Activated naive CD8-positive, alpha-beta T cell treated with anti-CD3 and anti-CD28 coated beads, Interleukin-2, amount 50 U/mL, for 16 hours (primary cell): ENCODE measurements around the gene MXRA7.

Experiments used
- DNase-seq: peaks from one replicate; pipeline ENCODE4 v3.0.0-alpha.2; 2020; ENCODE audit warnings: low read depth, low spot score

Gene MXRA7

GRCh38 chr17:76696763-76697701 is 13.7 kb downstream of the MXRA7 start:
- DNase-seq: no peak

GRCh38 chr17:76695059-76695831 is 15.5 kb downstream of the MXRA7 start:
- DNase-seq: no peak

GRCh38 chr17:76691379-76692191 is 19.2 kb downstream of the MXRA7 start:
- no peak for DNase-seq

DNA sequence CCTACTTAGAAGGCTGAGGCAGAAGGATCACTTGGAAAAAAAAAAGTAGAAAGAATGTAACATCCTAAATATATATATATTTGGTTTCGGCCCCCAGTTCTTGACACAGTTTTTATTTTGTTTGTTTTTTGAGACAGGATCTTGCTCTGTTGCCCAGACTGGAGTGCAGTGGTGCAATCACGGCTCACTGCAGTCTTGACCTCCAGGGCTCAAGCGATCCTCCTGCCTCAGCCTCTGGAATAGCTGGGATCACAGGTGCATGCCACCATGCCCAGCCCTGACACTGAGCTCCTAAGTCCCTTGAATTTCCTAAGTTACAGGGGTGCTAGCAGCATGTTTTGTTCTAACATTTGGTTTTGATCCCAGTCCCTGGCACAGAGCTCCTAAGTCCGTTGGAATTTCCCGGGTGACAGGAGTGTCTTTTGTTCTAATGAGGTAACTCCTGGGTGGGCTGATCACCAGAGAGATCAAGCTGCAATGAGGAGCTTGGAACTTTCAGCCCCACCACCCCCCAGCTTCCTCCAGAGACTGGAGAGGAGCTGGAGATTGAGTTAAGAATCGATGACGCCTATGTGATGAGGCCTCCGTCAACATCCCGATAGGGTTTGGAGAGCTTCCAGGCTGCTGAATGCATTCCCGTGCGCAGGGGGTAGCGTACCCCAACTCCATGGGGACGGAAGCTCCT is 20.0 kb downstream of the MXRA7 start:
- DNase-seq: no peak

DNA sequence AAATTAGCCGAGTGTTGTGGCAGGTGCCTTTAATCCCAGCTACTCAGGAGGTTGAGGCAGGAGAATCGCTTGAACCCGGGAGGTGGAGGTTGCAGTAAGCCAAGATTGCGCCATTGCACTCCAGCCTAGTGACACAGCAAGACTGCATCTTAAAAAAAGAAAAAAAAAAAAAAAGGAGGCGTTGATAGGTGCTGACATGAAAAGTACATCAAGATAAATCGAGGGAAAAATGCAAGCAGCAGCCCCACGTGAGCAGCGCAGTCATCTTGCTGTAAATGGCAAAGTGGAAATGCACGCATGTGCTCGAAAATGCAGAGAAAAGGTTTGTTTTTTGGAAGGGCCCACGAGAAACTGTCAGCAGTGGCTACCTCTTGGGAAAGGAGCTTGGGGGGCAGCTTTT is 20.9 kb downstream of the MXRA7 start:
- no peak for DNase-seq

GRCh38 chr17:76688165-76688622 is 22.6 kb downstream of the MXRA7 start:
- DNase-seq: no peak

GRCh38 chr17:76687298-76688164 is 23.2 kb downstream of the MXRA7 start:
- DNase-seq: no peak

DNA sequence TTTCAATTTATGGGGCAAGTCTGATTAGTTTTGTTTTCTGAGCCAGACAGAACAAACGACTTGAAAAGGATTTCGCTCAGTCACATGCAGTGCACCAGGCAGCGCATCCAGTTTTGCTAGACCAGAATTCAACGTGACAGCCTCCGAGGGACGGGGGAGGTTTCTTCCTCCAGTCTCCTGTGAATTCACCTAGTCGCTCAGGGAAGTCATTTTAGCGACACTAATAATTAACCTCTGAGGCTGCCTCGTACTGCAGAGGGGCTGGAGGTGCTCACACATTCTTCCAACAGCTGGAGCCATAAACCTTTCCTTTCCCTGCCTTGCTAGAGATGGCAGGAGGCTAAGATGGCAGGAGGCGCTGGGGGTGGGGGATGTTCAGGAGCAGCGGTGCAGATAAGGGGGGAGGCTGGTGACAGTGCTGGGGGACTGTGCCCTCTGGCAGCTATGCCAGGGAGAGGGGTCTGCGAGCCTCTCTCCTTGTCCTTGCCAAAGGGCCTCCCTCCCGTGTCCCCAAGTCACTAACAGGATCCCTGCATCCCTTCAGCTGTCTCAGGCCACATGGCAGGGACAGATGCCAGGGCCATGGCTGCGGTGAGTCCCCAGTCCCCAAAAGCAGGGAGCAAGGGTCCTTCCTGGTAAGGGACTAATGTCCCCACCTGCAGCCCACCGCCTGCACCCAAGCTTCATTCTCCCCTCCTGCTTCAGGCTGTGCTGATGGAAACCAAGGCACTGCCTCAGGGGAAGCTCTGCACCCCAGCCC is 24.0 kb downstream of the MXRA7 start:
- DNase-seq: no peak

DNA sequence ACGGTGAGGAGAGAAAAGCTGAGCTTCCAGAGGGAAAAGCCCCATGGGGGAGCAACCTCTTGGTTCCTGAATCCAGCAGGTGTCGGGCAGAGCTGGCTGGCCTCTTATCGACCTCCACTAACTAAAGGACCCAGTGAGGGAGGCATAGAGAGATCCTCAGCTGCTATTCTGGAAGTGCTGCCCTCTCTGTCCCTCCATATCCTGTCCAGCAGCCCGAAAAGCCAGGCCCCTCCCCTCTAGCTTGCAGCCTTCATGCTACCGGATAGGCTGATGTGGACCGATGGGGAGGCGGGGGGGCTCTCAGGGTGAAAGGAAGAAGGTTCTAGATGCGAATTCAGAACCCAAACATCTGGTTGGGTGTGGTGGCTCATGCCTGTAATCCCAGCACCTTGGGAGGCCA is 24.9 kb downstream of the MXRA7 start:
- no peak for DNase-seq

DNA sequence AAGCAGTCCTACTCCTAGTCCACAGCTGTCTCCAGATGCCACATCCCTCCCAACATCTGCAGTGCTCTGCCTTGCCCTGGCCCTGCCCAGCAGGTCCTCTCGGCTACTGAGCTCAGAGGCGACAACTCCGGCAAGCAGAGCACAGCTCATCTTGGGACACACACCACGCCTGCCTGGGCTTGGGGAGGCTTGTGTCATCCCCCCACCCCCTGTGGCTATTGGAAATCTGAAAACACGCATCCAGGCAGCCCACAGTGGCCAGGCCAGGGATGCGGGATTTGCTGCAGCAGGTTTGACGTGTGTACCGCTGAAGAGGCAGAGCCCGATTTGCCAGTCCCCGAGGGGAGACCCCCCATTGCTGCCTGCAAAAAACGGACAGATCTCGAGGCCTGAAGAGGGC is 25.4 kb downstream of the MXRA7 start:
- no peak for DNase-seq

- DNase-seq: no peak
These were observed 26.0 kb downstream of the MXRA7 start for GRCh38 chr17:76684756-76685155.

DNA sequence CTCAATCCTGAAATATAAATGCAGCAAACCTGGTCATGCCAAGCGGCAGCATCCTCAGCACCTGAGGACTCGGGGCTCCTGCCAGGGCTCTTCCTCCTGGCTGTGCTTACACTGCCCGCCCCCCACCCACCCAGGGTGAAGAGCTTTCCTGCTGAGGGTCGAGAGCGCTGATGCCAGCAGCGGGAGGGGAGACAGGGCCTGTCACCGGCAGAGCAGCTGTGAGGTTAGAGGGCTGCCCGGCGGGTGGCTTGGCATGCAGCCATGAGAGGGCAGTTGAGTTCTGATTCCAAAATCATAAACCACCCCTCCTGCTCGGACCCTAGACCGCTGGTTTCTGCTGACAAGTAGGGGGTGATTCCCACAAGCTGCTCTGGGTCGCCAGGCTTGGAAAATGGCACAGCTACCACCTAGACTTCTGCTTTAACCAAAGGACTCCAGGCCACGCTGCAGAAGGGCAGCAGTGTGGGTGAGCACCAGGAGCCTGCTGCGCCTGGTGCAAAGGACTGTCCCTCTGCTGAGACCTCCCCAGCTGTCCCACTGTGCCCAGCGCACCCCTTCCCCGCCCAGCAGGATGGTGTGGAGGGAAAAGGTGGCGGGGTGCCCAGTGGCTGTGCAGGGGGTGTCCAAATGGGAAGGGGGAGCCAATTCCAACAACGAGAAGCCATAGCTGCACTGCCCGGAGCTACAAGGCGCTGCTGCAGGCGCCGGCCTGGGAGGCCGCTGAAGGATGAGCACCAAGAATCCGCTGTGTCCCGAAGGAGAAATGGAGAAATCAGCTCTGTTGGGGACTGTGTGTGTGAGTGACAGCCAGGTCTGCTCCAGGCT is 26.6 kb downstream of the MXRA7 start:
- DNase-seq: no peak

DNA sequence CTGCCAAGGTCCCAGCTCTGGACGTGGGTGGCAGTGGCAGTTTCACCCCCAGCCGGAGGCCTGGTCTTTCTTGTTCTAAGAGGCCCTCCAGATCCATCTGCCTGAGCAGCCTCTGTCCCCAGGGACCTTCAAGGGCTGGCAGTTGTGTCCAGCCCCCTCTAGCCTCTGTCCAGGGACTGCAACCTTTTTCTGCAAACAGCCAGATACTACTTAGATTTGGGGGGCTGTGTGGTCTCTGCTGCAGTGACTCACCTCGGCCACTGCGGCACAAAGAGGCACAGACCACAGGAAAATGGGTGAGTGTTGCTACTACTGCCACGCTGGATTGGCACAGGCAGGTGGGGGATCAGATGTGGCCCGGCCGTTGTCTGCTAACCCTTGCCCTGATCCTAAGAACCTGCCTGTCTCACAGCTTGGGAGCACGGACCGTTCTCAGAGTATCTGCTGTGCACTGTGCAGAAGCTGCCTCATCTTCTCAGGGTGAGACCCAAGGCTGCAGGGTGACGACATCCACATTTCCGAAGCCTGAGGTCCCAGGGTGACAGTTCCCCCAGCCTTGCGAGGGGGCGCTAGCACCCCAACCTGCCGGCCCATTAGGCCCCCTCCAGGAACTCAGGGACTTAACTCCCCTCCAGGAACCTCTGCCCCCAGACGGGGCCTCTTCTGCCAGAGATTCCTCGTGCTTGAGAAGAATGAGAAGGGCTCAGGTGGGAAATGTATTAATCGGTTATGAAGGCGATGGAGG is 27.6 kb downstream of the MXRA7 start:
- DNase-seq: no peak

GRCh38 chr17:76682296-76682695 is 28.5 kb downstream of the MXRA7 start:
- DNase-seq: no peak

DNA sequence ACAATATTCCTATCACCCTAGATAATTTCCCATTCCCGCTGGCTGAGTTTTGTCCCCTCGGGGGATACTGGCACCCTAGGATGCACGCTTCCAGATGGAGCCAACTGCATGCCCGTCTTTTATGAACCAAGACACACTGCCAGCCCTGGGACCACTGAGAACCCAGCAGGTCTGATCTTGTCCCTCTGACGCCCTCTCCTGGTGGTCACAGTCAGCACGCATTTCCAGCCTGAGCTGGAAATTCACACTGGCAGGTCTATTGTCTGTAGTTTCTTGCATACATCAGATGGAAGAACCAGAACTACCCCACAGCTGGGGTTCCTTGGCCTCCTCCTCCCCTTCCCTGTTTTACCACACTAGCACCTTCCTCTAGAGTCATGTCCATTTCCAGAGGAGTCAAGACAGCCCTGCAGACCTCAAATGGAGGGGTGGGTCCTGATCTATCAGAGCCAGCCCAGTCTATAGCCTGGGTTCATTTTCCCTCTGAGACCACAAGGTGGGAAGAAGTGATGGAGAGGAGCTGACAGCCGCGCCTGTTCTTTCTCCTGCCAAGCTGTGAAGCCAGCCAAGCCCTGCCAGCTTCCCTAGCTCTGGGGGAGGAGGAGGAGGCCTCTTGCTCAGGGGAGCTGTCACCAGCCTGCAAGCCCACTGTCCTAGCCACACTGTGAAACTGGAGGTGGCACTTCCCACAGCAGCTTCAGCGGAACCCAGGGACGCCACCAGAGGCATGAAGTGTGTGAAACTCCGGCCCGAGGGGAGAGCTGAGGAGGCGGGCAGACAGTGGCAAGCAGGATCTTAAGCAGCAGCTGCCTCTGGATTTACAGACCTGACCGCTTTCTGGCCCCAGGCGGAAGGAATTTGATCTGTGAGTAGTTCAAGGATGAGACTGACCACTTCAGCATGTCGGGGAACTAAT is 29.3 kb downstream of the MXRA7 start:
- DNase-seq: peak; percentile 38

DNA sequence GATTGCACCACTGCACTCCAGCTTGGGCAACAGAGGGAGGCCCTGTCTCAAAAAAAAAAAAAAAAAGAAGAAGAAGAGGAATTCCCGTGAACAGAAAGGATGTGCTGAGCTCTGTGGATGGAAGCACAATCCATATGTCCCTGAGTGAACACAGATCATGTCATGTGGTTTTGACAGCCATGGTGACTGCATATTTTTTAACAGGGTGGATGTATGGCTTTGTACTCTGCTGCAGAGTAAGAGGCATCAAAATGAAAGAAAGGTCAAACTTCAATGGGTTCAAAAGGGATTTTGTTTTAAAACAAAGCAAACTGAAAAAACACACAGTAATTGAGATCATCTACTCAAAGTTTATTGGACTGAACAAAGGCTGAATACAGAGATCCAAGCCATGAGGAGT is 31.5 kb downstream of the MXRA7 start:
- DNase-seq: no peak

- DNase-seq: no peak
These were observed 32.4 kb downstream of the MXRA7 start for GRCh38 chr17:76678330-76678729.
